Erythroblast (primary cell): Measurements from ENCODE around the gene THOP1.

Source experiments
- DNase-seq, 2 experiments: peaks; one replicate each; lab custom pipeline; 2025; lab: John Stamatoyannopoulos, UW
- GATA1 ChIP-seq: IDR thresholded peaks from 2 replicates; pipeline ENCODE4 v1.6.1; 2011; ENCODE audit warnings: low read depth, mild to moderate bottlenecking, control low read depth, low read length, moderate library complexity
- POLR2A ChIP-seq: IDR thresholded peaks from 2 replicates; pipeline ENCODE4 v1.6.1; 2011; ENCODE audit warnings: mild to moderate bottlenecking, low read length

Gene THOP1

GRCh38 chr19:2768365-2769132 lies 16.8 kb upstream of the THOP1 start:
- no peak for DNase-seq
- TF ChIP-seq POLR2A (no peak), GATA1 (no peak)

GRCh38 chr19:2769218-2769617 lies 16.1 kb upstream of the THOP1 start:
- DNase-seq: no peak
- TF ChIP-seq POLR2A (no peak), GATA1 (no peak)

- DNase-seq: no peak
- TF ChIP-seq GATA1 (no peak), POLR2A (no peak)
Measured at GRCh38 chr19:2770055-2771013, 15.0 kb upstream of the THOP1 start.

- DNase-seq: no peak
- no peak for TF ChIP-seq POLR2A
- no peak for TF ChIP-seq GATA1
Measured at GRCh38 chr19:2771786-2772674, 13.3 kb upstream of the THOP1 start.

GRCh38 chr19:2774083-2774679 lies 11.1 kb upstream of the THOP1 start:
- DNase-seq: no peak
- TF ChIP-seq POLR2A: no peak
- no peak for TF ChIP-seq GATA1

- TF ChIP-seq GATA1 (no peak), POLR2A (no peak)
- DNase-seq: no peak
Measured at GRCh38 chr19:2774953-2775555, 10.2 kb upstream of the THOP1 start.

GRCh38 chr19:2775556-2776430 lies 9.5 kb upstream of the THOP1 start:
- DNase-seq: peak; percentile 70 to 87
- no peak for TF ChIP-seq POLR2A
- no peak for TF ChIP-seq GATA1

GRCh38 chr19:2777952-2778683 lies 7.2 kb upstream of the THOP1 start:
- no peak for DNase-seq
- no peak for TF ChIP-seq GATA1
- TF ChIP-seq POLR2A: no peak

- no peak for TF ChIP-seq GATA1
- no peak for TF ChIP-seq POLR2A
- DNase-seq: no peak
Measured at GRCh38 chr19:2779121-2779740, 6.1 kb upstream of the THOP1 start.

- no peak for TF ChIP-seq GATA1
- no peak for TF ChIP-seq POLR2A
- no peak for DNase-seq
Measured at GRCh38 chr19:2780284-2780683, 5.0 kb upstream of the THOP1 start.

- no peak for TF ChIP-seq POLR2A
- peak; percentile 59 to 65 for DNase-seq
Measured at GRCh38 chr19:2782329-2782935, 2.9 kb upstream of the THOP1 start.
